Type B pancreatic cell (in vitro differentiated cells): ENCODE results near the gene NFYB. TPM values are rescaled to one million over a fixed set of nuclear protein-coding genes. Genes with fewer than 3 reads are reported as not detected.
A peak's percentile ranks its signal among the peaks of the same experiment; 100 is the strongest.

Source experiments
- DNase-seq: peaks from one replicate; pipeline ENCODE4 v3.0.0; 2021; ENCODE audit warnings: mixed read lengths; ENCODE audit not compliant: unreplicated experiment; ENCODE audit errors: extremely low spot score
- H3K27ac Mint-ChIP-seq: 2 replicates; pipeline ENCODE4 v1.8.0; 2021; ENCODE audit warnings: mild to moderate bottlenecking, mixed read lengths
- H3K27me3 Mint-ChIP-seq: 2 replicates; pipeline ENCODE4 v1.8.0; 2021; ENCODE audit warnings: mixed read lengths
- H3K36me3 Mint-ChIP-seq: 2 replicates; pipeline ENCODE4 v1.8.0; 2021; ENCODE audit warnings: mixed read lengths
- H3K4me1 Mint-ChIP-seq: one replicate; pipeline ENCODE4 v1.8.0; 2021; ENCODE audit warnings: mixed read lengths; ENCODE audit not compliant: unreplicated experiment
- H3K4me3 Mint-ChIP-seq: 2 replicates; pipeline ENCODE4 v1.8.0; 2021; ENCODE audit warnings: mild to moderate bottlenecking, mixed read lengths
- H3K9me3 Mint-ChIP-seq: 2 replicates; pipeline ENCODE4 v1.8.0; 2021; ENCODE audit warnings: mixed read lengths
- CTCF ChIP-seq: fragments of 200-600 bp; sonication (generic); conservative IDR thresholded peaks from 2 replicates; pipeline ENCODE4 v1.5.0; 2021; ENCODE audit warnings: antibody characterized with exemption, mild to moderate bottlenecking
- total RNA-seq: library from RNA; stranded (reverse); gene quantifications from 2 replicates; pipeline ENCODE4 v1.2.1, GENCODE V29; 2021; ENCODE audit warnings: low replicate concordance

Gene NFYB
- total RNA-seq, 1 donor from 2014 or later, result 36.4 TPM

GRCh38 chr12:104142543-104142942 is 4.5 kb upstream of the NFYB start:
- no peak for DNase-seq
- TF ChIP-seq CTCF, result no peak
- no peaks in the 10 kb centered on the region for H3K9me3 Mint-ChIP-seq
- peaks cover 5% of the 10 kb centered on the region for H3K4me1 Mint-ChIP-seq
- H3K27ac Mint-ChIP-seq, result no peak overlapping the region
- no peak overlapping the region for H3K4me3 Mint-ChIP-seq
- H3K27me3 Mint-ChIP-seq, result peaks cover 7% of the 10 kb centered on the region
- no peaks in the 10 kb centered on the region for H3K36me3 Mint-ChIP-seq

GRCh38 chr12:104138797-104139152 is 765 bp upstream of the NFYB start:
- H3K4me1 Mint-ChIP-seq, result peaks cover 16% of the 10 kb centered on the region
- peak overlapping the region; percentile 86 for H3K27ac Mint-ChIP-seq
- H3K9me3 Mint-ChIP-seq, result no peaks in the 10 kb centered on the region
- peaks cover 7% of the 10 kb centered on the region for H3K27me3 Mint-ChIP-seq
- DNase-seq, result no peak
- H3K36me3 Mint-ChIP-seq, result no peaks in the 10 kb centered on the region
- no peak for TF ChIP-seq CTCF
- H3K4me3 Mint-ChIP-seq, result peak overlapping the region; percentile 85

GRCh38 chr12:104137001-104137901 is 759 bp downstream of the NFYB start:
- DNase-seq, result peak; percentile 76
- Mint-ChIP-seq H3K4me3 (peak overlapping the region; percentile 94), H3K4me1 (peaks cover 20% of the 10 kb centered on the region), H3K27me3 (peaks cover 3% of the 10 kb centered on the region), H3K9me3 (no peaks in the 10 kb centered on the region), H3K36me3 (no peaks in the 10 kb centered on the region), H3K27ac (peak overlapping the region; percentile 91)
- TF ChIP-seq CTCF, result no peak

- Mint-ChIP-seq H3K27ac (peak overlapping the region; percentile 91), H3K36me3 (no peaks in the 10 kb centered on the region), H3K9me3 (no peaks in the 10 kb centered on the region)
Observed at GRCh38 chr12:104136577-104136976, 1.4 kb downstream of the NFYB start.

GRCh38 chr12:104134882-104135281 is 3.1 kb downstream of the NFYB start:
- Mint-ChIP-seq H3K4me3 (no peak overlapping the region), H3K9me3 (no peaks in the 10 kb centered on the region), H3K36me3 (peaks cover 4% of the 10 kb centered on the region), H3K27ac (no peak overlapping the region), H3K27me3 (no peaks in the 10 kb centered on the region), H3K4me1 (peaks cover 34% of the 10 kb centered on the region)
- DNase-seq, result no peak
- TF ChIP-seq CTCF, result no peak

More at GRCh38 chr12:104136577-104136976, 1.4 kb downstream of the NFYB start:
- H3K27me3 Mint-ChIP-seq, result no peaks in the 10 kb centered on the region
- H3K4me3 Mint-ChIP-seq, result peak overlapping the region; percentile 94
- H3K4me1 Mint-ChIP-seq, result peaks cover 24% of the 10 kb centered on the region
- TF ChIP-seq CTCF, result no peak
- no peak for DNase-seq
